HEK293T (cell line): ENCODE results near the gene TBC1D17.

Source experiments
- ARNT ChIP-seq: fragments of 450-650 bp; IDR thresholded peaks from 2 replicates; pipeline ENCODE4 v1.6.1; 2017; ENCODE audit warnings: mild to moderate bottlenecking
- BHLHE40 ChIP-seq: fragments of 450-650 bp; IDR thresholded peaks from 2 replicates; pipeline ENCODE4 v1.6.1; 2016; ENCODE audit warnings: mild to moderate bottlenecking, moderate library complexity, borderline replicate concordance
- ELF4 ChIP-seq: fragments of 450-650 bp; IDR thresholded peaks from 2 replicates; pipeline ENCODE4 v1.6.1; 2017; ENCODE audit warnings: antibody characterized with exemption
- FOXA1 ChIP-seq: fragments of 450-650 bp; IDR thresholded peaks from 2 replicates; pipeline ENCODE4 v1.6.1; 2016; ENCODE audit warnings: mild to moderate bottlenecking
- FOXK2 ChIP-seq: fragments of 450-650 bp; IDR thresholded peaks from 2 replicates; pipeline ENCODE4 v1.6.1; 2016; ENCODE audit warnings: mild to moderate bottlenecking
- FOXM1 ChIP-seq: fragments of 450-650 bp; IDR thresholded peaks from 2 replicates; pipeline ENCODE4 v1.6.1; 2017; ENCODE audit warnings: mild to moderate bottlenecking, borderline replicate concordance
- HDGF ChIP-seq: fragments of 450-650 bp; IDR thresholded peaks from 2 replicates; pipeline ENCODE4 v1.6.1; 2017; ENCODE audit warnings: antibody characterized with exemption, borderline replicate concordance
- NFRKB ChIP-seq: fragments of 450-650 bp; IDR thresholded peaks from 2 replicates; pipeline ENCODE4 v1.6.1; 2016; ENCODE audit warnings: mild to moderate bottlenecking, moderate library complexity
- SP1 ChIP-seq: fragments of 450-650 bp; IDR thresholded peaks from 2 replicates; pipeline ENCODE4 v1.6.1; 2017
- SUZ12 ChIP-seq: fragments of 450-650 bp; IDR thresholded peaks from 2 replicates; pipeline ENCODE4 v1.6.1; 2016; ENCODE audit warnings: mild to moderate bottlenecking
- TARDBP ChIP-seq: fragments of 450-650 bp; IDR thresholded peaks from 2 replicates; pipeline ENCODE4 v1.6.1; 2016
- ZNF384 ChIP-seq: fragments of 450-650 bp; IDR thresholded peaks from 2 replicates; pipeline ENCODE4 v1.6.1; 2016

- TF ChIP-seq FOXM1 (no peak), BHLHE40 (no peak), ARNT (no peak), FOXA1 (no peak), FOXK2 (no peak), SUZ12 (no peak), SP1 (no peak), HDGF (no peak), TARDBP (no peak), ELF4 (no peak), ZNF384 (no peak), NFRKB (no peak)
These were observed 2.8 kb downstream of the TBC1D17 start for GRCh38 chr19:49880162-49880869.
